Metanephros (tissue), 2 donors: Measurements from ENCODE around the gene TMEM198. TPM values are rescaled to one million over a fixed set of nuclear protein-coding genes. Genes with fewer than 3 reads are reported as not detected.

ENCODE experiments used
- small RNA-seq: library from RNA; depleted of rRNA; stranded (forward); fragments of <200 nt; gene quantifications from one replicate; pipeline ENCODE3, GENCODE V24; 2014; ENCODE audit warnings: low replicate concordance
- total RNA-seq: library from RNA; depleted of rRNA; stranded (reverse); fragments of >200 nt; gene quantifications from one replicate; pipeline ENCODE4 v1.2.3, GENCODE V29; 2014

TMEM198 gene
- 4.6 TPM for total RNA-seq

GRCh38 chr2:219543596-219544358 is at the start of gene TMEM198, which contains the start of gene CHPF:
TMEM198 (plus strand) TSS chr2:219544028; CDS start chr2:219544728, 700 bp downstream.
CHPF (minus strand) TSS chr2:219543809; CDS start chr2:219543538, 271 bp downstream.

GRCh38 chr2:219498280-219499057 is 45.4 kb upstream of the TMEM198 start, which contains the start of gene GMPPA:
GMPPA (plus strand) TSS chr2:219498891; CDS start chr2:219499976, 1,085 bp downstream.

GRCh38 chr2:219514196-219514761 is 29.5 kb upstream of the TMEM198 start, which contains the start of gene ASIC4:
ASIC4 (plus strand) TSS chr2:219514482; CDS start chr2:219514725, 243 bp downstream.

GRCh38 chr2:219571311-219572236 is 27.7 kb downstream of the TMEM198 start, which contains the start of gene OBSL1:
OBSL1 (minus strand) TSS chr2:219571539; CDS start chr2:219571232, 307 bp downstream.

GRCh38 chr2:219572237-219573001 is 28.6 kb downstream of the TMEM198 start, which contains the start of gene INHA:
INHA (plus strand) TSS chr2:219572310; CDS start chr2:219572375, 65 bp downstream.

GRCh38 chr2:219597552-219598307 is 53.9 kb downstream of the TMEM198 start, which contains the start of gene STK11IP:
STK11IP (plus strand) TSS chr2:219597857; CDS start chr2:219598120, 263 bp downstream.

Small RNA genes within 50 kb of the gene (small RNA-seq; reads per million reads assigned to genes)
- gene MIR3132 (not detected), gene RN7SKP213 (not detected)

Other genes starting within 250 kb of the TMEM198 start
- 0.88 TPM for gene PTPRN, start 234.6 kb upstream of the TMEM198 start, total RNA-seq
- gene RESP18, start 211.3 kb upstream of the TMEM198 start, total RNA-seq: not detected
- gene DNPEP, start 156.1 kb upstream of the TMEM198 start, total RNA-seq: 64.8 TPM
- 582 TPM for gene DES, start 125.7 kb upstream of the TMEM198 start, total RNA-seq
- 39.6 TPM for gene SPEG, start 109.2 kb upstream of the TMEM198 start, total RNA-seq
- 31.6 TPM for gene GMPPA, start 45.1 kb upstream of the TMEM198 start, total RNA-seq
- 0.18 TPM for gene ASIC4, start 29.5 kb upstream of the TMEM198 start, total RNA-seq
- gene CHPF, start 219 bp upstream of the TMEM198 start, total RNA-seq: 90.4 TPM
- 146 TPM for gene OBSL1, start 27.5 kb downstream of the TMEM198 start, total RNA-seq
- 0.58 TPM for gene INHA, start 28.3 kb downstream of the TMEM198 start, total RNA-seq
- 26.2 TPM for gene STK11IP, start 53.8 kb downstream of the TMEM198 start, total RNA-seq
- 8.3 TPM for gene SLC4A3, start 83.6 kb downstream of the TMEM198 start, total RNA-seq